HG03066 (cell line): ENCODE results near the gene MPIG6B.

ENCODE experiments used
- ATAC-seq: cut with Tn5 transposase; IDR thresholded peaks from one replicate; pipeline ENCODE4 v1.9.1; 2021; ENCODE audit warnings: low read depth; ENCODE audit not compliant: unreplicated experiment

MPIG6B gene

DNA sequence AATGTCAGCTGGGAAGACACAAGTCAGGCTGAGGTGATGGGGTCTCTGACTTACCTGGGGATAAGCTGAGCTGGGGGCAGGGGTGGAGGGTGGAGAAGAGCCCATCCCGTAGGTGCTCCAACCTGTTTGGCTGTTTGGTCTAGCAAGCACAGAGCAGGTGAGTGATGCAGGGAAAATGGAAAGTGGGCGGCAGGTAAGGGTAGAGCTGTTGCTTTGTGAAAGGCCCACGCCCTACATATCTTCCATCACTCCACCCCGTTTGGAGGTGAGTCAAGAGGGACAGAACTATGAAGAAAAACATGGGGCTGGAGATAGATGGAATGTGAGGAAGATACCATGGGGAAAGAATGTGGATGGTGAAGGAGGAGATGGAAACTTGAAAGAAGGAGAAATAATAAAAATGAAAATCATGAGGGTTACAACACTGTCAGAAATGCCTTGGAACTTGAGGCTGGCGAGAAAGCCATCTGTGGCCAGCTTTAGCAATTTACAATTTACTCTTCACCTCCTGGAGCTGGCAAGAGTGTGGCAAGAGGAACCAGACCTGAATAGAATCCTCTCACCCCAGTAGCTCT, 2.9 kb upstream of the MPIG6B start:
- ATAC-seq: no peak

DNA sequence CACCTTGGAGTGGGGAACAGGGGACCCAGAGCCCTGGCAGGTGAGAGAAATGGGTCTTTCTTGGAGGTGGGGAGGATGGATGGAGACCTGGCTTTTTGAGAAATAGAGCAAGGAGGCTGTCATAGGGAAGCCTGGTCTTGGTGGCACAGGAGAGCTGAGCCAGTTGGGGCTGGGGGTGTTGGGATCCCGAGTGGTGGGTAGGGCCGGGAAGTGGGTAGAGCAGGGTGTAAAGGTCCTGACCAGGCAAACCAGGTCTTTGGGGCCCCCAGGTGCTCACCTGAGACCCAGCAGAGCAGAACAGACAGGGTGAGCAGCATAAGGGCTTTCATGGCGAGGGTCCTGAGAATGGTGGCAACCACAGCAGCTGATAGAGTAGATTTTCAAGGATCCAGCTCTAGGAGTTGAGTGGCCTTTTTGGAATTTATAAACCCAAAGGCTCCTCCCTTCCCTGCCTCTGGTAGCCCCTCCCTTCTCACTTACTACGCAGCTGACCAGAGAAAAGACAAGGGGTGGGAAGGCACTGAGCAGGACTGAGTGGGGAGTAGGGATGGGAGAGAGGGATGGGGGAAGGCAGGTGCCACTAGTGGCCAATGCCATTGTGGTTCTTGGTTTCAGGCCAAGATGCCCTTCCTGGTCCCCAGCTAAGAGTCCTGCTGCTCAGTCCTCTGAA, 1.7 kb upstream of the MPIG6B start, which contains the start of gene LY6G6C:
LY6G6C (minus strand) TSS at position 396 of the 670 bp plus-strand sequence; CDS start at position 329, 67 bp downstream.
- no peak for ATAC-seq

DNA sequence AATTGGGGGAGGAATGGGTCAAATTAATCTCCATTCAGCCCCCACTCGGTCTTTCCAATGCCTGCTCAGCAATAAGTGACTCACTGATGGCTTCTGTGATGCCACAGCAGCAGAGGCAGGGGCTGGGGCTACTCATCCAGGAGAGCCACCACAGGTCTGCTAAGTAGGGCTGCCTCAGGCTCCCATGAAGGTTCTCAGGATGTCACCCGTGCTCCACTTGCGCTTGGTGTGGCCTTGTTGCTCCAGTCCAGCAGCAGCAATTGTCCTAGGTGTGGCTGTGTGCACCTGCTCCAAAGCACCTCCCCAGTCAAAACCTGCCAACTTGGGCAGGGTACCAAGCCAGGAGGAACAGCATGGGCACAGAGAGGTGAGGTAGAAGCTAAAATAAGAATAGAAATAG, 1.0 kb upstream of the MPIG6B start:
- no peak for ATAC-seq

DNA sequence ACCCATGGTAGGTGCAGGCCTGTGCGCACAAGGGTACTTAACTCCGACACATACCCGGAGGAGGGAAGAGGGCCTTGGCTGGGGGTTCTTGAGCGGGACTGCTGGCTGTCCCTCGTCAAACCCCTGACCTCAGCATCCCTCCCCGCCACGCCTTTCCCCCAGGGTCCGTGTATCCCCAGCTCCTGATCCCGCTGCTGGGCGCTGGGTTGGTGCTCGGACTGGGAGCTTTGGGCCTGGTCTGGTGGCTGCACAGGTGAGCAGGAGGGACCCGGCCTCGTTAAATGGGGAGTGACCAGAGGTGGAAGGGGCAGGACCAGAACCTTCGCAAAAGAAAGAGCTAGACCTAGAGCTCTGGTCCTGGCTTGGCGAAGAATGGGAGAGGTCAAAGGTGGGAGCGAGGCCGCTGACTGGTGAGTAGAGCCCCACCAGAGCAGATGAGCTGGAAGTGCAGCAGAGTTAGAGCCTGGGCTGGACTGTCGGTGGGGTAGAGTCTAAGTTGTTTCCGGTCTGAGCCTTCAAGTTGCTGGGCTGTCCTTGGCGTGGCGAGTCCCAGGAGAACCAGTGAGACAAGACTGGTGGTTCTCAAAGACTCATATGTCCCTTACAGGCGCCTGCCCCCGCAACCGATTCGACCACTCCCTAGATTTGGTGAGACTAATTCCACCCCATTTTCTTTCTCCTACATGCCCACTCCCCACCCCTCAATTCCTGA, 963 bp downstream of the MPIG6B start:
- no peak for ATAC-seq

DNA sequence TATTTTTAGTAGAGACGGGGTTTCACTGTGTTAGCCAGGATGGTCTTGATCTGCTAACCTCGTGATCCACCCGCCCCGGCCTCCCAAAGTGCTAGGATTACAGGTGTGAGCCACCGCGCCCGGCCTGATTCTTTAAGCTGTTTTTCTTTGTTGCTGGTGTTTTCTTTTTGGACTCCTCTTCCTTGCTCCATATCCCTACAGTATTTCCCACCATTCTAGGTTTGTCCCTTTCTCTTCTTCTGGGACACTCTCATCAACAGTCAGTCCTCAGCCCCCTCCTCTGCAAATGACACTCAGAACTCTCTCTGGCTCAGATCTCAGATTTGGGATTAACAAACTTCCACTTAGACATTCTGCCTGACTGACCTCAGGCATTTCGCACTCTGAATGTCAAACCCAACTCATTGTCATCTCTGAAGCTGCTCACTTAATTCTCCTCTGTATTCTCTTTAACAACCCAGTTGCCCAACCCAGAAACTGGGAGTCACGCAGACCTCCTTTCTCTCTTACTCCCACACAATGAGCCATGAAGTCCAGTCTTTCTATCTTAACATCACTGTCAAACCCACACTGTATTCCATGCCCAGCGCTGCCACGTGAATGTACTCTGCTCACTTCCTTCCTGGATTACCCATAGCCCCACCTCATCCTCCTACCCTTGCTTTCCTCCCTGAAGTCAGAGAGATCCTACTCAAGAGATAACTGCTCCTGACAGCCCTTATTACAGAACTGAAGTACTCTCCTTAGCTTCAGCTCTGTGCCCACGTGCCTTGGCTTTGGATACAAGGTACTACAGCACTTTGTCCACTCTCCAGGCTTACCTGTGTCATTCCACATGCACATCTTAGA, 2.6 kb downstream of the MPIG6B start:
- ATAC-seq: no peak

DNA sequence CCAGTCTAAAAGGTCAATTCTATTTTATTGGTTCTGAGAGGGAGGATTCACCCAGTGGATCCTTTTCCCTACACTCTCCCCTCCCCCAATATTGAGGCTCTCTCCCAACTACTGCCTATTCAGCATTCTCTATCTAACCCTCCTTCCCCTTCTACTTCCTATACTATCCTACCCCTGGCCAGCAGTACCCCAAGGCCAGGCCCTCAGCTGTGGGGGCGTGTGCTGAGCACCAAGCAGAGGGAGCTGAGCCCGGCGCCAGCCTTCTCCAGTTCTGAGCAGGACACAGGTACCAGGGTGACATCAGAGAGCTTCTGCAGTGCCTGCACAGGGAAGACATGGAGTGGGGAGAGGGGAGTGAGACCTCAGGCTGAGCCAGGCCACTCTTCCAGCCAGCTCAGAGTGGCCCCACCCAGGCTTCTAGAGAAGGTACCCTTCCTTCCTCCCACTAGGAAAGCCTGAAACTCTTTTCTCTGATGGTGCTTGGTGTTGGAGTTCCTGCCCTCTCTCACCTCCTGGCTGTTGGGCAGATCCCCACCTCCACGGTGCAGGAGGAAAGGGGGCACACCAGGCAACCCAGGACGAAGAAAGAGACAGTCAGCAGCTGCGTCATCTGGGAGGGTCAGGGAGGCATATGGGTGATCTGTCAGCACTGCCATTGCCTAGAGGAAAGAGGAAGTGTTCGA, 4.0 kb downstream of the MPIG6B start:
- ATAC-seq: peak; percentile 45

DNA sequence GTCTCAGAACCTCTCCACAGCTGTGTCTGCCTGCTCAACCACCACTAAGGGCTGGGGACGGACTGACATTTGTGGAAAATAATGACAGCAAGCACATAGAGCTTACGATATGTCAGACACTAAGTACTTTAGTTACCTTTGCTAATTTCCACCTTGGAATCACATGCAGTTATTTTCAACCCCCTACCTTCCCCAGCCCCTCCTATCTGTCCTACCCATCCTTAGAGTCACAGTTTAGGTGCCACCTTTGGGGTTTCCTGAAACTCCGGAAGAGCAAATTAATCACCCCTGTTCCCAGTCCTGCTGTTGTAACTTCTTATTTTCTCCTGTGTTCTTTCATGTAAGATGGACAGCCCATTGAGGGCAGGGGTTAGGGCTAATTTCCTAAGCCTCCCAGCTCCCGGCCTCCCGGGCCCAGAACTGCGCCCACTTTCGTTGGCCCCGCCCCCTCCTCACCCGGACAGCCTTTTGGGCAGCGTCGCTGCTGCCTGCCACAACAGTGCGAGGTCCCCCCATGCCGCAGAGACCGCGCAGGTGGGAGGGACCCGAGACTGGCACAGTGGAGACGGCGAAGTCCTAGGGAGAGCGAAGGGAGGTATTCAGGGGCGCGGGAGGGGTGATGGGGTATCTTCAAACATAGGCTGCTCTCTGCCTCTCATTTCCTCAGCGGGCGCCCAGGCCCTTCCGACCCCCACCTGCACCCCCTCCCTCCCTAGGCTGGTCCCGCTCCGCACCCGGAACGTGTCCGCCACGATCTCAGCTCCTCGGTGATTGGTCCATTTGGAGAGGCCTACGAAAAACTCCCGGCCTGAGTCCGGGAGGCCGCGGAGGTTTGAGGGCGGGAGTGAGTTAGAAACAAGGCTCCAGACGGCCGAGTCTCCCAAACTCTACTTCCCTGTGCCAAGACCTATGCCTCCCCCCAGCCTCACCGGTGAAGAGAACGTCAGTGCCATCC, 4.8 kb downstream of the MPIG6B start:
- no peak for ATAC-seq

DNA sequence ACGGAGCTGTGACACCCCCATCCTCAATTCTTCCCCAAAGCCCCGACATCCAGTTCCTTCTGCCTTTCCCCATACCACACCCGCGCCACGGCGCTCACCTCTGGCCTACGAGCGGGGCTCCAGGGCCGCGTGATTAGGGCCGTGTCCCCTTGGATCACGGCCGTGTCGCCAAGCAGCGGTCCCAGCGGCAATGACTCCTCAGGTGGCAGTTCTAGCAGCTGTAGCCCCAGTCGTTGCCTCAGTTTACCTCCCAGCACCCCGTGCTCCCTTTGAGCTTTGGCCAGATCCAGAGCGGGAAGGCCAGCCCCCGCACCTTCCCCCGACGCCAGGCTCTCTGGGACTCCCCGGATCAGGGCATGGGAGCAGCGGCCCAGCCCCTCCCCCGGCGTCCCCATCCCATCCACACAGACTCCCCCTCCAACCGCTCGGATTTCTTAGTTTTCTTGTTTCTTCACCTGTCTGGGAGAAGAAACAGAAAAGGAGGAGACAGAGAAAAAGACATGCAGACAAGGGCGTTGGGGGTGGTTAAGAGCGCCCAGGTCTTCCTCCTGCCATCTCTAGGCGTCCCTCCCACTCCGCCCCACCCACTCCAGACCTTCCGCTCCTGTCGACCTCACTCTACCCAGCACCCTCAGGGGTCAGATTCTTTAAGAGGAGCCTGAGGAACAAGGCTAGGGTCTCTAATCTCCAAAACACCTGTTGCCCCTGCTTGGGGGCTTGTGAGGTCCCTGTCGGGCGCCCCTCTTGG, 5.8 kb downstream of the MPIG6B start, which contains the start of gene DDAH2:
DDAH2 (minus strand) TSS at position 533 of the 748 bp plus-strand sequence; CDS start at position 395, 138 bp downstream.
- ATAC-seq: no peak

DNA sequence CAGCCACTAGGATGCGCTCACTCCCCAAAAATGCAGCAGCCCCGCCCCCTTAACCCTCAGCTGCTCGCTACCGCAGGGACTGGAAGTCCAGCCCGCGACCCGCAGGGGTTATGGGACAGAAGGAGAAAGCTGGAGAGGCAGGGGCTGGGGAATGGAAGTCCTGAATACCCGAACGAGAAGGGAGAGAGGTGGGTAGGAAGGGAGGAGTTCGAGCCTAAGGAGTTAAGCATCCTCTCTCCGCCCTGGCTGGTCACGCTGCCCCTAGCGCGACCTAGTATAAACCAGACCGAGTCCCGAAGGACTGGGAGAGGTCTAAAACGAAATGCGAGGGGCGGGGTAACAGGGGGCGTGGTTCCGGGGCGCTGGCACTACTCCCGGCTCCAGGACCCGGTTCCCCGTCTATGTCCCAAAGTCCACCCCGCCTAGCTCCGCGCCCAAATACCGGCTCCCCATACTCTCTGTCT, 6.4 kb downstream of the MPIG6B start:
- no peak for ATAC-seq

DNA sequence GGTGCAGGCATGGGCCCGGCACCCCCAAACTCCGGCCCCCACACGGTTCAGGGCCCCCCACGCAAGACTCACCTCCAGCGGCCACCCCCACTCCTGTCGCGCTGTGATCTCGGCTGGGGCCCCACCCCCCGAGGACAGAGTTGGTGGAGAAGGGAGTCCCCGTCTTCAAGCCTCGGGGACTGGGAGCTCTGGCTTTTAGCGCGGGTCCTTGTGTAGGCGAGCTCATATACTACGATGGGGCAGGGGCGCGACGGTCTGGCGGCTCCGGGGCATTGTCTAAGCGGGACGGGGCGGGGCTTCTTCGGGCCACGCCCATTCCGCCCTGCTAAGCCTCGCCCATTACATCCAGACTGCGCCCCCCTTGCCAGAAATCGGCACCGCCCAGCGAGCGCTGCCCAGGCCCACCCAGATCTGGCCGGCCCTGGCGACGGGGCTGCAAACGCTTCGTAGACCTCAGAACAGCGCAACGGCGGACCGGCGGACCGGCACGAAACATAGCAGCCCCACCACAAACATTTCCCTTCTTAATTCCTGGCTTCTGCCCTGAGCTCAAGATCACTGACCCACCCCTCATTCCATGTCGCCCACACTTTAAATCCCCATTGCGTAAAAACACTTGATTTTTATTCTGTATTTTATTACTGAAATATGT, 6.9 kb downstream of the MPIG6B start:
- ATAC-seq: no peak

DNA sequence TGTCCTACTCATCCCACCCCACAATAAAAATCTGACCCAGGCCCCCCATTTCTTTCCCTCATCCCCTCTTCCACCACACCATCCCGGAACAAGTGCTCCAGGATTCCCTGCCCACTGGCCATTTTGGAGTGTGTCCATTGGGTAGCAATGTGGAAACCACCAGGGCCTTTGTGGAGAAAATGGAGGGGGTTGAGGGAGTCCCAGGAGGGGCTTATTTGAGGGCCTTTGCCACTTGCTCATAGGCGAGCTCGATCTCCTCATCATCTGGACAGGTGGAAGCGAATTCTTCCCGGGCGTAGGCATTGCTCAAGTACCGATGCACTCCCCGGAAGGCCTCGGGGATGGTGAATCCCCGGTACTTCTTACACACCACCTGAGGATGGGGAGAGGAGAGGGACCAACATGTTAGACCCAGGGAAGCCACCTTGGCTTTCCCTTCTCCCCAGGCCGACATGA, 7.5 kb downstream of the MPIG6B start:
- no peak for ATAC-seq

DNA sequence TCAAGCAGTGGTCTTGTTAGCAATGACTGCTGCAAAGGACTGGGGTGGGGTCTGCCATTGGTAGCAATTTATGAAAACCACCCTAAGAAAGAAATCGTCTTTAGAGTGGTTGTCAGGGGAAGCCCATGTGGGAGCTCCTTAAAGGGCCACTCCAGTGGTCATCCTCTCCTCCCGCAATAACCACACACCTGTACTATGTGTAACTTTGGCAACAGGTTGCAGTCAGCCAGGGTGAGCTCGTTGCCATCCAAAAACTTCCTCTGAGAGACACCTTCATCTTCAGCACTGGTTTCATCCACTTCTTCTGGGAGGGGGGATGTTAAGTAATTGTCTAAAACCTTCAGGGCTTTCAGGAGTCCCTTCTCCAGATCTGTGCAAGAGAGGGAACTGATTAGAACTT, 8.9 kb downstream of the MPIG6B start:
- ATAC-seq: no peak

DNA sequence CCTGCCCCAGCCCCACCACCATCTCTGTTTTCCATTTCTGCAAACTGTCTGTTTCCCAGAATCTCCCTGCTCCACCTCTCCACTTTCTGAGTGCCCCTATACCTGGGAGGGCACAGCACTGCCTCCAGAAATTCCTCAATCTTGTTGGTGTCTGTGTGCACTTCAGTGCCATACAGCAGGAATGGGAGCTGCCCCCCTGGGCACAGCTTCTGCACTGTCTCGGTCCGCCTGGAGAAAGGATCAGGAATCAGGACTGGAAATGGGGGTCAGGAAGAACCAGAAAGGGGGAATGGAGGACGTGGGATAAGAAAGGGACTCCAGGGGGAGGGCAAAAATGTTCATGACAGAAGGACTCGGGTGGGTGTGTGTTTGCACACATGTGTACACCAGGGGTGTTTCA, 10.6 kb downstream of the MPIG6B start:
- ATAC-seq: no peak

DNA sequence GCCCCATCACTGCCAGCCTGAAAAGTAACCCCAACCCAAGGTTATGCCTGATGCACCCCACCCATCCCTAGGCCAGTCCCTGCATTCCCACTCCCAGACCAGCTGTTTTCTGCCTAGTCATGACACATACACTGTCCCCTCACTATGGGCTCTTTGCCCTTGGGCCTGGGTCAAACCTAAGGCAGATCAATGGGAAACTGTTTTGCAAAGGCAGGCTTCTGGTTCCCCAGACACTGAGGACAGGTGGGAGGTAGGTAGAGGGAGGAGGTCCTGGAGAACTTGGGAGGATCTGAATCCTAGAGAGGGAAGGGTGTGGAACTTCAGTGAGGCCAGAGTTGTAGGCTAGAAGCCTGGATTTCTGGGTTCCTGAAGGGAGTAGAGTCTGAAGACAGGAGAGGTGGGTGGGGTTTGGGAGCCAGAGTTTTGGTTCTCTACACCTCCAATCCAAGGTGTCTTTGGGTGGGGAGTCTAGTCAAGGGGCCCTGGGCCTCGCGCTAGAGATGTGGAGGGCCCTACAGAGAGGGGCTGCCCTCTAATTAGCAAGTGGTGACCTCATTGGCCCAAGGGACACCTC, 11.2 kb downstream of the MPIG6B start:
- ATAC-seq: no peak

DNA sequence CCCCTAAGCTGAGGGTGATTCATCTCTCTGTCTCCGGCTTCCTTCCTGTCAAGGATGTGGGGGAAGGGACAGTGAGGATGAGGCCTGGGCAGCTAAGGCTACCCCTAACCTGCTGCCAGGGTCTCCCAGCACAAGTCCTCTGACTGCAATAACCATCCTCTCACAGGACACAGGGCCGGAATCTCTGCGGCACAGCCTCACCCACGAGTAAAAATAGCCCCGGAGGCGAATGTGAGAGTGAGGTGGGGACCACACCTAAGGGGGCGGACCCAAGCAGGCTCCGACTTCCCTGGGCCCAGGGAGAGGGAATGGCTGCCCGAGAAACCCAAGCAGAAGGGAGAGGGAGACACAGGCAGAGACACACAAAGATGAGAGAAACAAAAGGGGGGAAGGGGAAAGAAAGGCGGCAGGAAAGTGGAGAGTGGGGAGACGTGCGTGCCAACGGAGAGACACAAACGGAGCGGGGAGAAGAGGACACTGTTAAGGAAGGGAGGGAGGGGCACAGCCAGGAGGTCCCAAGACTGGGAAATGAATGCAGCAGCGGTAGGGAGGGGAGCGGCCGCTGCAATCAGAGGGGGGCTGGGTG, 11.7 kb downstream of the MPIG6B start:
- no peak for ATAC-seq

DNA sequence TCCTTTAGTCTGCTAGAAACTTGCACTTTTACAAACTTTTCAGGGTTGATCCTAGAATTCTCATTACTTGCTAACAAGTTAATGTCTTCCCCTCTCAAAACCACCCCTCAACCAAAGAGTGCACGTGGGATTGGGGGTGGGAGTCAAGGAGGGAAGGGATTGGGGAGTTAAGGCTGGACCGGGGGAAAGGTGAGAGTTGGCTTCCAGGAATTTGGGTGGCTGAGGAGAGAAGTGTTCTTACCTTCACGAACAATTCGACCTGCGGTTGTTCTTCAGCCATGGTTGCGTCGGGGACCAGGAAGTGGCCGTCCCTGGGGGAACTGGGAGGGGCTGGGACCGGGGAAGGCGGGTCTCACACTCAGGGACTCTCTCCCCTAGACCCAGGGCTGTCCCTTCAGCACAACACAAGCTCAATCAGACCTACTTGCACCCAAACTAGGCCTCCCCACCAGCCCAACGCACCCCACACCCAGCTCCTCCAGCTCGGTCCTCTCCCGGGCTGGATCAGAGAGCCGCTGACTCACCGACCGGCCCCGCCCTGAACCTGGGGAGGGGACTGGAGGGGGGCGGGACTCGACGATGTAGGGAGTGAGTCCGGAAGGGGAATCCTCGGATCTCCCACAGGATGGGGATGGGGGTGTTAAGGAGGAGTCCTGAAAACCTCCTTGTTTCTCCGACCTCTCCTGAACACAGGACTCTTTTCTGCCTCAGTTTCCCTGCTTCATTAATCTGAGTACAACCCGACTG, 13.0 kb downstream of the MPIG6B start, which contains the start of gene CLIC1:
CLIC1 (minus strand) TSS at position 510 of the 747 bp plus-strand sequence; CDS start at position 280, 230 bp downstream.
- ATAC-seq: no peak
